ENCODE results near the gene CDC37L1. TPM values are rescaled to one million over a fixed set of nuclear protein-coding genes. Genes with fewer than 3 reads are reported as not detected.

Gene CDC37L1
- 8.5 and 10.6 TPM in 2 replicates for total RNA-seq

GRCh38 chr9:4679268-4680172, at the start of gene CDC37L1:
CDC37L1 (plus strand) TSS chr9:4679569; CDS start chr9:4679768, 199 bp downstream.

GRCh38 chr9:4662108-4662988, 17.0 kb upstream of the CDC37L1 start, which contains the start of gene PLPP6:
PLPP6 (plus strand) TSS chr9:4662294; CDS start chr9:4662376, 82 bp downstream.

GRCh38 chr9:4666042-4666699, 13.2 kb upstream of the CDC37L1 start, which contains the start of gene SPATA6L:
SPATA6L (minus strand) TSS chr9:4666480; CDS start chr9:4666250, 230 bp downstream.

GRCh38 chr9:4740638-4741364, 61.4 kb downstream of the CDC37L1 start, which contains the start of gene AK3:
AK3 (minus strand) TSS chr9:4741202; CDS start chr9:4741087, 115 bp downstream.

Other genes starting within 250 kb of the CDC37L1 start
- gene SLC1A1, start 189.1 kb upstream of the CDC37L1 start, total RNA-seq = 20.2 and 24.5 TPM in 2 replicates
- 8.8 and 9.5 TPM in 2 replicates for gene PLPP6, start 17.3 kb upstream of the CDC37L1 start, total RNA-seq
- 2.6 and 3.1 TPM in 2 replicates for gene SPATA6L, start 13.1 kb upstream of the CDC37L1 start, total RNA-seq
- 55.9 and 64.5 TPM in 2 replicates for gene AK3, start 61.6 kb downstream of the CDC37L1 start, total RNA-seq
- gene RCL1, start 113.4 kb downstream of the CDC37L1 start, total RNA-seq = 13.4 and 18.2 TPM in 2 replicates

Measured in vein endothelial cell (primary cell).